Measurements from ENCODE around the gene WNT7B. TPM values are rescaled to one million over a fixed set of nuclear protein-coding genes. Genes with fewer than 3 reads are reported as not detected.

WNT7B gene
- total and polyA plus RNA-seq, 10 of the 15 experiments (the other 5 are each of a cell fraction or from before 2014, with no cell fraction given), result 0.12 TPM; not detected in 9

- TF ChIP-seq LARP7 (IDR thresholded peaks at IDR 0.05) (no peak), MYB (IDR thresholded peaks at IDR 0.05; ENCODE audit: borderline replicate concordance, low read depth, low read length) (no peak), SUZ12 (IDR thresholded peaks at IDR 0.05; ENCODE audit: unreplicated experiment) (no peak), EGR1 (IDR thresholded peaks at IDR 0.05; ENCODE audit: borderline replicate concordance in 1 of 2, low read depth in 2 of 2, low read length in 2 of 2) (no peak), SIX5 (IDR thresholded peaks at IDR 0.05; ENCODE audit: low read depth, low read length, severe bottlenecking) (no peak)
These were observed 35.4 kb upstream of the WNT7B start (continued) for GRCh38 chr22:46012182-46012880.

- Histone ChIP-seq H3K4me2 (ENCODE audit: control insufficient read depth, insufficient read depth) (no peak overlapping the region), H3K9ac (ENCODE audit: control insufficient read depth, insufficient read depth, low read length) (no peak overlapping the region), H3K4me1 (ENCODE audit: control insufficient read depth, insufficient read depth, low read length) (peaks cover 4% of the 10 kb centered on the region; the same call in 1 of the 2 replicates), H2AFZ (ENCODE audit: control insufficient read depth, low read depth, low read length) (no peak overlapping the region), H4K20me1 (ENCODE audit: control insufficient read depth, insufficient read depth) (no peaks in the 10 kb centered on the region), H3K9me3 (replicated peaks; ENCODE audit: control insufficient read depth, insufficient read depth, low read length) (no peaks in the 10 kb centered on the region; the same call in 1 of the 3 replicates), H3K4me3 (no peak overlapping the region), H3K36me3 (ENCODE audit: control insufficient read depth in 2 of 2, insufficient read depth in 2 of 2, low read length in 1 of 2) (no peaks in the 10 kb centered on the region), H3K27me3 (replicated peaks in 1 of 2; ENCODE audit: control insufficient read depth in 2 of 2, insufficient read depth in 2 of 2, low read length in 1 of 2) (no peaks in the 10 kb centered on the region; a peak in 1 of 4 replicates), H3K79me2 (ENCODE audit: control insufficient read depth, insufficient read depth, low read length) (no peaks in the 10 kb centered on the region), H3K27ac (ENCODE audit: control insufficient read depth, insufficient read depth) (no peak overlapping the region)
- ChIA-PET POLR2A (interaction anchor here (0.5 kb wide), 1 partner anchor 26 kb away, joined by 3 read pairs; no protein-coding TSS in a partner anchor), SMC1A (ENCODE audit: uncharacterized antibody, unreplicated experiment) (interaction anchor here (1.4 kb wide), 1 partner anchor 15 kb away, joined by 3 read pairs; no protein-coding TSS in a partner anchor), RAD21 (ENCODE audit: unreplicated experiment) (no interaction called here), CTCF (interaction anchor here (1.4 kb wide), 1 partner anchor 20 kb away, joined by 3 read pairs; no protein-coding TSS in a partner anchor)
- 63% methylated on average over 18 of the region's 18 CpGs for WGBS (ENCODE audit: insufficient coverage, insufficient replicate concordance, low lambda C conversion rate, missing lambda C conversion rate)
- DNase-seq (ENCODE audit: low read depth, low spot score) (no peak), ATAC-seq (no peak), FAIRE-seq (no peak)
- BruUV-seq (replicated peaks), result no TSS peak
- intact Hi-C loops (cut with micrococcal nuclease; ENCODE audit: unreplicated experiment), result no loop called here
- in situ Hi-C loops (cut with MboI), result loop anchor here (5.0 kb wide), 2 partner anchors 106 to 301 kb away; no protein-coding TSS in a partner anchor
- TF ChIP-seq NR2F1 (conservative IDR thresholded peaks at IDR 0.05), result no peak
- no peak for TF ChIP-seq ZNF217 (IDR thresholded peaks at IDR 0.05)
- TF ChIP-seq CUX1 (IDR thresholded peaks at IDR 0.05; ENCODE audit: insufficient replicate concordance, low read depth, low read length), result no peak
- TF ChIP-seq TCF12 (IDR thresholded peaks at IDR 0.05; ENCODE audit: low read depth, low read length), result no peak
- TF ChIP-seq WRNIP1 (IDR thresholded peaks at IDR 0.05; ENCODE audit: borderline replicate concordance, low read depth, low read length), result no peak
- TF ChIP-seq HCFC1 (IDR thresholded peaks at IDR 0.05; ENCODE audit: low read length), result no peak
- TF ChIP-seq TAF1 (IDR thresholded peaks at IDR 0.05; ENCODE audit: borderline replicate concordance, low read depth, low read length), result no peak
- no peak for TF ChIP-seq PBX3 (IDR thresholded peaks at IDR 0.05; ENCODE audit: insufficient replicate concordance, low read depth, low read length)
- no peak for TF ChIP-seq ETV6 (conservative IDR thresholded peaks at IDR 0.05 in 1 of 2, IDR thresholded peaks at IDR 0.05 in 1 of 2; ENCODE audit: borderline replicate concordance in 1 of 2, low read depth in 1 of 2)
- TF ChIP-seq EP300 (IDR thresholded peaks at IDR 0.05; ENCODE audit: borderline replicate concordance in 1 of 2, control insufficient read depth in 1 of 2, low read depth in 2 of 2, low read length in 2 of 2), result no peak
These were observed 34.7 kb upstream of the WNT7B start for GRCh38 chr22:46011627-46012181.
